HepG2 (cell line): ENCODE measurements around the gene TLR3. TPM values are rescaled to one million over a fixed set of nuclear protein-coding genes. Genes with fewer than 3 reads are reported as not detected.
"Not testable (repeated sequence)": the region's sequence is repeated elsewhere in the genome, so short reads cannot be mapped to it uniquely, and the experiment has no call there.

Experiments
- ATAC-seq: fragments of 200-7000 bp; cut with Tn5 transposase; 3 replicates; pipeline ENCODE4 v1.9.1; 2020; ENCODE audit warnings: mild to moderate bottlenecking, moderate library complexity
- BruUV-seq: library from RNA; stranded (reverse); fragments of 400-500 nt; replicated peaks from 2 replicates; lab custom pipeline; 2021; lab: Mats Ljungman, UMichigan
- CTCF ChIA-PET: fragments of 300-600 bp; formaldehyde crosslinking; extraction: SDS; loops from one replicate; lab custom pipeline; 2021; ENCODE audit warnings: low total read pairs, inconsistent platforms, low intra/inter-chr PET ratio; lab: Yijun Ruan, JAX
- POLR2A ChIA-PET: fragments of 350-600 bp; sonication (Branson Sonifier 250); formaldehyde crosslinking; loops from one replicate; lab custom pipeline; 2020; ENCODE audit warnings: antibody characterized with exemption, inconsistent platforms; lab: Yijun Ruan, JAX
- DNase-seq: peaks from one replicate; pipeline ENCODE4 v3.0.0-alpha.2; 2015; ENCODE audit warnings: low spot score
- FAIRE-seq: peaks from 3 replicates; lab custom pipeline; 2011; peaks lifted over from hg19 to GRCh38; lab: Jason Lieb, UNC
- H2AFZ ChIP-seq: one replicate; pipeline ENCODE4 v1.6.1; 2011; ENCODE audit warnings: low read length, inconsistent platforms
- H3K27ac ChIP-seq: fragments of 300-600 bp; 3 replicates; pipeline ENCODE4 v1.8.0; 2011; ENCODE audit warnings: mixed run types, mild to moderate bottlenecking, mixed read lengths, low read length, inconsistent platforms; ENCODE audit not compliant: insufficient read depth; ENCODE audit errors: extremely low read length
- H3K27me3 ChIP-seq, 2 experiments: fragments of 200-600 bp in 1 of 2; 2 replicates in 1 of 2; 3 replicates in 1 of 2; pipeline versions ENCODE4 v1.6.0 to v1.8.0; 2011; ENCODE audit warnings: low read length in 2 of 2, mild to moderate bottlenecking in 2 of 2, moderate library complexity in 2 of 2, inconsistent platforms in 1 of 2; ENCODE audit not compliant: insufficient read depth in 2 of 2, control insufficient read depth in 1 of 2
- H3K36me3 ChIP-seq, 2 experiments: fragments of 200-600 bp in 1 of 2; replicated peaks in 1 of 2; 2 replicates in 1 of 2; 3 replicates in 1 of 2; pipeline versions ENCODE4 v1.5.1 to v1.8.0; 2011; ENCODE audit warnings: low read length in 2 of 2, inconsistent platforms in 1 of 2; ENCODE audit not compliant: insufficient read depth in 2 of 2, control insufficient read depth in 1 of 2
- H3K4me1 ChIP-seq: 2 replicates; pipeline ENCODE4 v1.5.1; 2012; ENCODE audit warnings: low read length, inconsistent platforms; ENCODE audit not compliant: insufficient read depth
- H3K4me2 ChIP-seq: 2 replicates; pipeline ENCODE4 v1.6.0; 2011; ENCODE audit warnings: low read depth, low read length, inconsistent platforms
- H3K4me3 ChIP-seq, 3 experiments: fragments of 200-600 bp in 1 of 3; sonication (generic), shearing (Covaris generic) in 1 of 3; replicated peaks in 1 of 3; 2 replicates each; pipeline ENCODE4 v1.5.1; 2011 to 2016; ENCODE audit warnings: low read length in 3 of 3, inconsistent platforms in 2 of 3, low read depth in 2 of 3, mild to moderate bottlenecking in 2 of 3, control low read depth in 1 of 3, mixed read lengths in 1 of 3; ENCODE audit not compliant: insufficient read depth in 1 of 3
- H3K79me2 ChIP-seq: one replicate; pipeline ENCODE4 v1.6.1; 2011; ENCODE audit warnings: low read length, inconsistent platforms; ENCODE audit not compliant: insufficient read depth
- H3K9ac ChIP-seq: 2 replicates; pipeline ENCODE4 v1.6.0; 2011; ENCODE audit warnings: mild to moderate bottlenecking, low read depth, low read length, inconsistent platforms; ENCODE audit not compliant: insufficient read depth
- H3K9me3 ChIP-seq: 2 replicates; pipeline ENCODE4 v1.5.1; 2012; ENCODE audit warnings: mild to moderate bottlenecking, low read length
- H4K20me1 ChIP-seq: 2 replicates; pipeline ENCODE4 v1.6.0; 2011; ENCODE audit warnings: inconsistent platforms, mild to moderate bottlenecking, low read length, moderate library complexity; ENCODE audit not compliant: insufficient read depth
- CBX1 ChIP-seq: IDR thresholded peaks from one replicate; pipeline ENCODE4 v1.6.1; 2016; ENCODE audit warnings: antibody characterized with exemption, low read depth
- E2F1 ChIP-seq: sonication (generic); formaldehyde crosslinking; IDR thresholded peaks from 2 replicates; pipeline ENCODE4 v1.5.0; 2020; ENCODE audit warnings: missing genetic modification reagents
- NBN ChIP-seq: fragments of 450-650 bp; conservative IDR thresholded peaks from 2 replicates; pipeline ENCODE4 v1.6.1; 2017
- RBFOX2 ChIP-seq: fragments of 200-400 bp; formaldehyde crosslinking; IDR thresholded peaks from 2 replicates; pipeline ENCODE4 v1.6.1; 2017; ENCODE audit warnings: low read depth, mild to moderate bottlenecking, low read length
- RNF219 ChIP-seq: sonication (generic); formaldehyde crosslinking; IDR thresholded peaks from 2 replicates; pipeline ENCODE4 v1.5.0; 2020; ENCODE audit warnings: mild to moderate bottlenecking, missing genetic modification reagents
- SRF ChIP-seq: IDR thresholded peaks from 2 replicates; pipeline ENCODE4 v1.6.1; 2011; ENCODE audit warnings: mild to moderate bottlenecking, low read depth, low read length, moderate library complexity
- ZNF101 ChIP-seq: sonication (generic); formaldehyde crosslinking; IDR thresholded peaks from 2 replicates; pipeline ENCODE4 v1.4.0; 2020; ENCODE audit warnings: mild to moderate bottlenecking, low read depth, missing genetic modification reagents, borderline replicate concordance
- ZNF12 ChIP-seq: sonication (generic); formaldehyde crosslinking; IDR thresholded peaks from 2 replicates; pipeline ENCODE4 v1.5.0; 2020; ENCODE audit warnings: missing genetic modification reagents
- ZNF747 ChIP-seq: sonication (generic); formaldehyde crosslinking; IDR thresholded peaks from 2 replicates; pipeline ENCODE4 v1.8.1; 2023; ENCODE audit warnings: missing genetic modification reagents, mild to moderate bottlenecking, borderline replicate concordance
- ZNF768 ChIP-seq: sonication (generic); formaldehyde crosslinking; IDR thresholded peaks from 2 replicates; pipeline ENCODE4 v1.4.0; 2020; ENCODE audit warnings: missing genetic modification reagents
- ZSCAN25 ChIP-seq: sonication (generic); formaldehyde crosslinking; IDR thresholded peaks from 2 replicates; pipeline ENCODE4 v1.8.0; 2022; ENCODE audit warnings: mild to moderate bottlenecking, missing genetic modification reagents
- ZSCAN31 ChIP-seq: sonication (generic); formaldehyde crosslinking; IDR thresholded peaks from 2 replicates; pipeline ENCODE4 v1.5.0; 2020; ENCODE audit warnings: low read depth, mild to moderate bottlenecking, missing genetic modification reagents
- WGBS: methylation state at CpG from one replicate; pipeline ENCODE4 v1.1.6; 2017; ENCODE audit warnings: low lambda C conversion rate; 5-methylcytosine and 5-hydroxymethylcytosine counted together
- in situ Hi-C: cut with HindIII; loops from 2 replicates; pipeline ENCODE4 v1.10.0; 2017; ENCODE audit warnings: low pct_unique_long_range_greater_than_20kb; ENCODE audit not compliant: extremely low pct_ligation_motif_present
- intact Hi-C: fragments of 100-400 bp; cut with micrococcal nuclease; formaldehyde crosslinking; loops from one replicate; pipeline ENCODE4 v1.10.0; 2022; ENCODE audit not compliant: unreplicated experiment
- polyA plus RNA-seq, 8 experiments: library from polyadenylated mRNA; depleted of rRNA in 3 of 8; stranded (reverse) in 7 of 8; unstranded in 1 of 8; fragments of >200 nt; fragmentation: Illumina TruSeq in 4 of 8; extraction: Trizol in 4 of 8; gene quantifications; 2 replicates each; pipeline versions ENCODE4 v1.2.1 to v1.2.3, GENCODE V29; 2011 to 2016; ENCODE audit warnings: low read depth in 4 of 8, missing spikeins in 1 of 8, mixed read lengths in 1 of 8; ENCODE audit not compliant: insufficient read depth in 1 of 8
- total RNA-seq, 5 experiments: library from RNA; depleted of rRNA; stranded (reverse); fragments of >200 nt; fragmentation: Illumina TruSeq; extraction: Trizol; gene quantifications; 2 replicates each; pipeline ENCODE4 v1.2.3, GENCODE V29; 2016; ENCODE audit warnings: low read depth in 1 of 5
- TF ChIP-seq, protein P1 (sequence below): sonication (generic); formaldehyde crosslinking; IDR thresholded peaks from 2 replicates; pipeline ENCODE4 v1.9.0; 2021; ENCODE audit warnings: missing genetic modification reagents, mild to moderate bottlenecking, borderline replicate concordance
- TF ChIP-seq, protein P2 (sequence below): sonication (generic); formaldehyde crosslinking; IDR thresholded peaks from 2 replicates; pipeline ENCODE4 v1.4.0; 2020; ENCODE audit warnings: missing genetic modification reagents; ENCODE audit errors: not compliant biosample characterization

The TLR3 gene
- total and polyA plus RNA-seq, 2 of the 13 experiments (the other 11 are each of a cell fraction or from before 2014, with no cell fraction given): 0.11 to 0.38 TPM

- WGBS: 49% methylated on average over 8 of the region's 8 CpGs
- H3K79me2 ChIP-seq, H4K20me1 ChIP-seq, H2AFZ ChIP-seq, H3K27ac ChIP-seq, H3K36me3 ChIP-seq, in situ Hi-C loops, DNase-seq, H3K9me3 ChIP-seq, CTCF ChIA-PET, H3K4me1 ChIP-seq, intact Hi-C loops, H3K4me2 ChIP-seq, H3K9ac ChIP-seq, ATAC-seq, H3K4me3 ChIP-seq, FAIRE-seq, POLR2A ChIA-PET, BruUV-seq, H3K27me3 ChIP-seq: not testable (repeated sequence)
These were observed 18.8 kb upstream of the TLR3 start for GRCh38 chr4:186050135-186050534.

DNA sequence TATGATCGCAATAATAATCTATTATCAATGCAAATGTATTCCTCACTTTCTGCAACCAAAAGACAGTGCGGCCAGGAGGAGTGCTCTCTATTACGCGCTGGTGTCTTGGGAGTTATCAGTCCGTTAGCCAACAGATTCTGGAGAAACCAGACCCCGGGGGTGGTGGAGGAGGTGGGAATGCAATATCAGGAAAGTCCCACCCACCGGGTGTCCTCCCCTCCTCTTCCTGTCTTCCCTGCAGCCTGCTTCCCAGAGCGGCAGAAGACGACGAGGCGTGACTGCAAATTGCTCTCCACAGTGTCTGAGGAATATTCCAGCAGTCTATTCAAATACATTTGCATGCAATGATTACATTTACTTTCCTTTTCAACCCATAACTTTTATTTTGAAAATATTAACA lies 17.9 kb upstream of the TLR3 start:
- Histone ChIP-seq H3K4me2 (no peak overlapping the region), H3K27ac (no peak overlapping the region), H3K9ac (no peak overlapping the region), H4K20me1 (no peaks in the 10 kb centered on the region), H3K79me2 (no peaks in the 10 kb centered on the region), H3K4me1 (no peaks in the 10 kb centered on the region), H2AFZ (no peak overlapping the region), H3K27me3 (no peaks in the 10 kb centered on the region; a peak in 2 of 5 replicates), H3K36me3 (no peaks in the 10 kb centered on the region), H3K9me3 (no peaks in the 10 kb centered on the region), H3K4me3 (no peak overlapping the region)
- no peak for FAIRE-seq
- POLR2A ChIA-PET: no interaction called here
- CTCF ChIA-PET: no interaction called here
- no peak for DNase-seq
- intact Hi-C loops: no loop called here
- 69% methylated on average over 11 of the region's 11 CpGs for WGBS
- no TSS peak for BruUV-seq
- in situ Hi-C loops: no loop called here
- ATAC-seq: no peak
- TF ChIP-seq RBFOX2 (no peak), E2F1 (CRISPR knock-in tag) (no peak), SRF (no peak), ZNF101 (CRISPR knock-in tag) (no peak), ZSCAN31 (CRISPR knock-in tag) (no peak), CBX1 (no peak), RNF219 (no peak), ZNF768 (CRISPR knock-in tag) (no peak), NBN (no peak), ZNF747 (CRISPR knock-in tag) (no peak), ZNF12 (CRISPR knock-in tag) (no peak), ZSCAN25 (no peak)
- TF ChIP-seq, protein P1, sequence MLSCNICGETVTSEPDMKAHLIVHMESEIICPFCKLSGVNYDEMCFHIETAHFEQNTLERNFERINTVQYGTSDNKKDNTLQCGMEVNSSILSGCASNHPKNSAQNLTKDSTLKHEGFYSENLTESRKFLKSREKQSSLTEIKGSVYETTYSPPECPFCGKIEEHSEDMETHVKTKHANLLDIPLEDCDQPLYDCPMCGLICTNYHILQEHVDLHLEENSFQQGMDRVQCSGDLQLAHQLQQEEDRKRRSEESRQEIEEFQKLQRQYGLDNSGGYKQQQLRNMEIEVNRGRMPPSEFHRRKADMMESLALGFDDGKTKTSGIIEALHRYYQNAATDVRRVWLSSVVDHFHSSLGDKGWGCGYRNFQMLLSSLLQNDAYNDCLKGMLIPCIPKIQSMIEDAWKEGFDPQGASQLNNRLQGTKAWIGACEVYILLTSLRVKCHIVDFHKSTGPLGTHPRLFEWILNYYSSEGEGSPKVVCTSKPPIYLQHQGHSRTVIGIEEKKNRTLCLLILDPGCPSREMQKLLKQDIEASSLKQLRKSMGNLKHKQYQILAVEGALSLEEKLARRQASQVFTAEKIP (CRISPR knock-in tag): no peak
- TF ChIP-seq, protein P2, sequence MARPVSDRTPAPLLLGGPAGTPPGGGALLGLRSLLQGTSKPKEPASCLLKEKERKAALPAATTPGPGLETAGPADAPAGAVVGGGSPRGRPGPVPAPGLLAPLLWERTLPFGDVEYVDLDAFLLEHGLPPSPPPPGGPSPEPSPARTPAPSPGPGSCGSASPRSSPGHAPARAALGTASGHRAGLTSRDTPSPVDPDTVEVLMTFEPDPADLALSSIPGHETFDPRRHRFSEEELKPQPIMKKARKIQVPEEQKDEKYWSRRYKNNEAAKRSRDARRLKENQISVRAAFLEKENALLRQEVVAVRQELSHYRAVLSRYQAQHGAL (CRISPR knock-in tag): no peak
